ENCODE measurements around the gene LACTBL1. TPM values are rescaled to one million over a fixed set of nuclear protein-coding genes. Genes with fewer than 3 reads are reported as not detected.
"Not testable (repeated sequence)": the region's sequence is repeated elsewhere in the genome, so short reads cannot be mapped to it uniquely, and the experiment has no call there.

The LACTBL1 gene
- total RNA-seq, 1 experiment from 2014 or later = not detected

DNA sequence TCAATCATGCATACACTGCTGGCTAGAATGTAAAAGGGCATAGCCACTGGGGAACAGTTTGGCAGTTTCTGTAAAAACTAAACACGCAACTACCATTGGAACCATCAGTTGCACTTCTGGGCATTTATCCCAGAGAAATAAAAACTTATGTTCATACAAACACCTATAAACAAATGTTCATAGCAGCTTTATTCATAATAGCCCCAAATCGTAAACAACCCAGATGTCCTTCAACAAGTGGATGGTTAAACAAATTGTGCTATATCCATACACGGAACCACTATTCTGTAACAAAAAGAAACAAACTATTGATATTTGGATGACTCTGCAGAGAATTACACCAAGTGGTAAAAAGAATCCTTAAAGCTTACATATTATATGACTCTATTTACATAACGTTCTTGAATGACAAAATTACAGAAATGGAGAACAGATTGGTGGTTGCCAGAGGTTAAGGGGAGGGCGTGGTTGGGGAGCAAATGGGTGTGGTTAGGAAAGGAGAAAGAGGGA lies 22.8 kb downstream of the LACTBL1 start:
- Histone ChIP-seq H3T11ph (ENCODE audit: low read length) (no peak overlapping the region), H3K14ac (ENCODE audit: insufficient read depth, low read length) (no peak overlapping the region), H3K4ac (ENCODE audit: low read depth, low read length) (no peak overlapping the region), H3K23ac (ENCODE audit: insufficient read length, low read depth, low read length) (no peak overlapping the region), H3K56ac (ENCODE audit: insufficient read length, low read depth, low read length) (no peak overlapping the region), H2BK15ac (ENCODE audit: low read depth, low read length) (no peak overlapping the region), H3K79me1 (ENCODE audit: insufficient read depth, low read depth, low read length, poor library complexity, severe bottlenecking) (no peaks in the 10 kb centered on the region), H2AFZ (ENCODE audit: low read length) (no peak overlapping the region), H3K27me3 (ENCODE audit: insufficient read depth, low read length) (no peaks in the 10 kb centered on the region; the same call in 1 of the 2 replicates), H3K9ac (ENCODE audit: extremely low read depth, insufficient read length, low read length) (no peak overlapping the region), H4K91ac (ENCODE audit: insufficient read length, low read depth, low read length) (no peak overlapping the region), H3K18ac (ENCODE audit: insufficient read length, low read depth, low read length) (no peak overlapping the region), H2BK5ac (ENCODE audit: insufficient read length, low read length) (no peak overlapping the region), H3K79me2 (ENCODE audit: insufficient read depth, low read length) (no peaks in the 10 kb centered on the region), H4K20me1 (ENCODE audit: control insufficient read depth, insufficient read depth, insufficient read length) (no peaks in the 10 kb centered on the region), H2AK5ac (ENCODE audit: insufficient read length, low read length) (no peak overlapping the region), H2BK20ac (ENCODE audit: low read depth, low read length, poor library complexity, severe bottlenecking) (no peak overlapping the region), H4K8ac (replicated peaks; ENCODE audit: insufficient read length, low read depth, low read length) (no peak overlapping the region), H3K23me2 (ENCODE audit: insufficient read length, low read depth, low read length, poor library complexity, severe bottlenecking) (no peaks in the 10 kb centered on the region), H2BK12ac (ENCODE audit: insufficient read length, low read depth, low read length) (no peak overlapping the region), H3K27ac (ENCODE audit: insufficient read length, low read depth, low read length) (no peak overlapping the region), H3K4me1 (ENCODE audit: insufficient read depth, low read length) (no peaks in the 10 kb centered on the region), H3K9me3 (ENCODE audit: control insufficient read depth, low read depth, low read length) (no peaks in the 10 kb centered on the region), H2BK120ac (ENCODE audit: low read depth, low read length, poor library complexity, severe bottlenecking) (no peak overlapping the region), H4K5ac (ENCODE audit: insufficient read length, low read depth, low read length) (no peak overlapping the region), H3K4me2 (ENCODE audit: insufficient read depth, insufficient read length, low read length) (no peak overlapping the region)
- peaks cover 12% of the 10 kb centered on the region for H3K27me3 Mint-ChIP-seq (ENCODE audit: low read depth)
- peaks cover 0 to 3% of the 10 kb centered on the region in 2 experiments; a peak in 2 of 5 replicates for H3K9me3 Mint-ChIP-seq
- TF ChIP-seq, protein P1, sequence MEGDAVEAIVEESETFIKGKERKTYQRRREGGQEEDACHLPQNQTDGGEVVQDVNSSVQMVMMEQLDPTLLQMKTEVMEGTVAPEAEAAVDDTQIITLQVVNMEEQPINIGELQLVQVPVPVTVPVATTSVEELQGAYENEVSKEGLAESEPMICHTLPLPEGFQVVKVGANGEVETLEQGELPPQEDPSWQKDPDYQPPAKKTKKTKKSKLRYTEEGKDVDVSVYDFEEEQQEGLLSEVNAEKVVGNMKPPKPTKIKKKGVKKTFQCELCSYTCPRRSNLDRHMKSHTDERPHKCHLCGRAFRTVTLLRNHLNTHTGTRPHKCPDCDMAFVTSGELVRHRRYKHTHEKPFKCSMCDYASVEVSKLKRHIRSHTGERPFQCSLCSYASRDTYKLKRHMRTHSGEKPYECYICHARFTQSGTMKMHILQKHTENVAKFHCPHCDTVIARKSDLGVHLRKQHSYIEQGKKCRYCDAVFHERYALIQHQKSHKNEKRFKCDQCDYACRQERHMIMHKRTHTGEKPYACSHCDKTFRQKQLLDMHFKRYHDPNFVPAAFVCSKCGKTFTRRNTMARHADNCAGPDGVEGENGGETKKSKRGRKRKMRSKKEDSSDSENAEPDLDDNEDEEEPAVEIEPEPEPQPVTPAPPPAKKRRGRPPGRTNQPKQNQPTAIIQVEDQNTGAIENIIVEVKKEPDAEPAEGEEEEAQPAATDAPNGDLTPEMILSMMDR (conservative IDR thresholded peaks at IDR 0.05) = no peak
- no peaks in the 10 kb centered on the region for H3K36me3 Mint-ChIP-seq (ENCODE audit: insufficient read depth in 1 of 3, low read depth in 3 of 3)
- H3K4me3 Mint-ChIP-seq = no peak overlapping the region
- no peaks in the 10 kb centered on the region for H3K4me1 Mint-ChIP-seq
- DNase-seq = no peak
- WGBS (ENCODE audit: extremely low coverage, insufficient read length, low lambda C conversion rate) = no CpG with 5 or more reads among the region's 5 CpGs
- no peak overlapping the region for H3K27ac Mint-ChIP-seq

DNA sequence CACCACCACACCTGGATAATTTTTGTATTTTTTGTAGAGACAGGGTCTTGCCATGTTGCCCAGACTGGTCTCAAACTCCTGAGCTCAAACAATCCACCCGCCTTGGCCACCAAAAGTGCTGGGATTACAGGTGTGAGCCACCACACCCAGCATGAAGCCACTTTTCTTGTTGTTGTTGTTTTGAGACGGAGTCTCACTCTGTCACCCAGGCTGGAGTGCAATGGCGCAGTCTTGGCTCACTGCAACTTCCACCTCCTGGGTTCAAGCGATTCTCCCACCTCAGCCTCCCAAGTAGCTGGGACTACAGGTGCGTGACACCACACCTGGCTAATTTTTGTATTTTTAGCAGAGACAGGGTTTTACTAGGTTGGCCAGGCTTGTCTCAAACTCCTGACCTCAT lies 27.5 kb downstream of the LACTBL1 start:
- H3K27me3 Mint-ChIP-seq (ENCODE audit: low read depth) = peaks cover 20% of the 10 kb centered on the region
- H3K27ac ChIP-seq (ENCODE audit: insufficient read length, low read depth, low read length); H2BK20ac ChIP-seq (ENCODE audit: low read depth, low read length, poor library complexity, severe bottlenecking); H2BK15ac ChIP-seq (ENCODE audit: low read depth, low read length); H3T11ph ChIP-seq (ENCODE audit: low read length); H3K23me2 ChIP-seq (ENCODE audit: insufficient read length, low read depth, low read length, poor library complexity, severe bottlenecking); H3K23ac ChIP-seq (ENCODE audit: insufficient read length, low read depth, low read length); H4K20me1 ChIP-seq (ENCODE audit: control insufficient read depth, insufficient read depth, insufficient read length); H3K79me1 ChIP-seq (ENCODE audit: insufficient read depth, low read depth, low read length, poor library complexity, severe bottlenecking); H2AFZ ChIP-seq (ENCODE audit: low read length); H3K9me3 ChIP-seq (ENCODE audit: control insufficient read depth, low read depth, low read length); H3K18ac ChIP-seq (ENCODE audit: insufficient read length, low read depth, low read length); H4K5ac ChIP-seq (ENCODE audit: insufficient read length, low read depth, low read length); H3K4me1 Mint-ChIP-seq; H3K79me2 ChIP-seq (ENCODE audit: insufficient read depth, low read length); H4K8ac ChIP-seq (replicated peaks; ENCODE audit: insufficient read length, low read depth, low read length); H3K27me3 ChIP-seq (ENCODE audit: insufficient read depth, low read length); H3K4me2 ChIP-seq (ENCODE audit: insufficient read depth, insufficient read length, low read length); H3K56ac ChIP-seq (ENCODE audit: insufficient read length, low read depth, low read length); H3K9ac ChIP-seq (ENCODE audit: extremely low read depth, insufficient read length, low read length); H4K91ac ChIP-seq (ENCODE audit: insufficient read length, low read depth, low read length); H2BK120ac ChIP-seq (ENCODE audit: low read depth, low read length, poor library complexity, severe bottlenecking); H3K4ac ChIP-seq (ENCODE audit: low read depth, low read length); H2BK5ac ChIP-seq (ENCODE audit: insufficient read length, low read length); H3K4me3 Mint-ChIP-seq; H3K14ac ChIP-seq (ENCODE audit: insufficient read depth, low read length); H3K27ac Mint-ChIP-seq; H2AK5ac ChIP-seq (ENCODE audit: insufficient read length, low read length); H3K36me3 Mint-ChIP-seq (ENCODE audit: insufficient read depth in 1 of 3, low read depth in 3 of 3); H3K4me1 ChIP-seq (ENCODE audit: insufficient read depth, low read length); DNase-seq; H2BK12ac ChIP-seq (ENCODE audit: insufficient read length, low read depth, low read length): not testable (repeated sequence)
- WGBS (ENCODE audit: extremely low coverage, insufficient read length, low lambda C conversion rate) = no CpG with 5 or more reads among the region's 5 CpGs
- H3K9me3 Mint-ChIP-seq = peaks cover 11 to 18% of the 10 kb centered on the region in 2 experiments; a peak in 3 of 5 replicates
